ENCODE data around the gene TIAM1.

Gene TIAM1

DNA sequence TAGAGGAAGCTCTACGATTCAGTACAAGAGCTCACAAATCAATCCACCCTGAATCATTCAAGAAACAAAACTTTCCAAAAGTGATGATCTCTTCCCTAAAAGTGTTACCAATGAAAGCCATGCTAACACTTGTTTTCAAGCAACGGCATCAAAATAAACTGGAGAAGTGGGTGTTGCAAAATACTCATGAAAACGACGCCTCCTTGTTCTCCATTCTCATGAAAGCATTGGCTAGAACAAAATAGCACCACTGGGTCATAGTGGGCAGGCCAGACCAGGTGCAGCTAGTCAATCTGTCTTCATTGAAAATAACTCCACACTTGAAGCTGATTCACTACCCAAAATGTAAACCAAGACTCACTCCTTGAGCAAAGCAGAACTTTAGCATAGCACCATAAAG is 4.3 kb downstream of the TIAM1 start:
- no peak for DNase-seq (ENCODE audit: low read depth)
- H3K4me3 ChIP-seq (ENCODE audit: low read length) = no peak overlapping the region
- TF ChIP-seq, protein P1, sequence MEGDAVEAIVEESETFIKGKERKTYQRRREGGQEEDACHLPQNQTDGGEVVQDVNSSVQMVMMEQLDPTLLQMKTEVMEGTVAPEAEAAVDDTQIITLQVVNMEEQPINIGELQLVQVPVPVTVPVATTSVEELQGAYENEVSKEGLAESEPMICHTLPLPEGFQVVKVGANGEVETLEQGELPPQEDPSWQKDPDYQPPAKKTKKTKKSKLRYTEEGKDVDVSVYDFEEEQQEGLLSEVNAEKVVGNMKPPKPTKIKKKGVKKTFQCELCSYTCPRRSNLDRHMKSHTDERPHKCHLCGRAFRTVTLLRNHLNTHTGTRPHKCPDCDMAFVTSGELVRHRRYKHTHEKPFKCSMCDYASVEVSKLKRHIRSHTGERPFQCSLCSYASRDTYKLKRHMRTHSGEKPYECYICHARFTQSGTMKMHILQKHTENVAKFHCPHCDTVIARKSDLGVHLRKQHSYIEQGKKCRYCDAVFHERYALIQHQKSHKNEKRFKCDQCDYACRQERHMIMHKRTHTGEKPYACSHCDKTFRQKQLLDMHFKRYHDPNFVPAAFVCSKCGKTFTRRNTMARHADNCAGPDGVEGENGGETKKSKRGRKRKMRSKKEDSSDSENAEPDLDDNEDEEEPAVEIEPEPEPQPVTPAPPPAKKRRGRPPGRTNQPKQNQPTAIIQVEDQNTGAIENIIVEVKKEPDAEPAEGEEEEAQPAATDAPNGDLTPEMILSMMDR (conservative IDR thresholded peaks at IDR 0.05; ENCODE audit: low read depth, low read length) = no peak

DNA sequence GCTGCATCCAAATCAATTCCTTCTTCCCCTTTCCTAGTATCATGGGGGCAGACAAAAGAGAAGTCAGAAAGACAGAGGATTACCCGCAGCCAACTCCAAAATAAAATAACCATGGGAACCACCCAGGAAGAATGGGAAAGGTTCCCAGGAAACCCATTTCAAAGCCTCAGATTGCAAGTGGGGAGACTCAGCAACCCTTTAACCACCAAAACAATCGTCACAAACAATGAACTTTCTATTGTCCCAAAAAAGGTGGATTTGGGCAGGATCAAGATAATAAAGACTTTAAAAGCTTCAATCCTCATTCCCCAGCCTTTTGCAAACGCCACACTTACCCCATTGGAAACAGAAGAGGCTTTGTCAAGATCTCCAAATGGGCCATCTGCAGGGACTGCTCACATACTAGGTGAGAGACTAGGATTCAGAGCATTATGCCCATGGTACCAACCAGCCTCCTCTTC is 5.1 kb downstream of the TIAM1 start:
- H3K4me3 ChIP-seq (ENCODE audit: low read length) = no peak overlapping the region
- TF ChIP-seq, protein P1 (conservative IDR thresholded peaks at IDR 0.05; ENCODE audit: low read depth, low read length) = no peak
- no peak for DNase-seq (ENCODE audit: low read depth)

DNA sequence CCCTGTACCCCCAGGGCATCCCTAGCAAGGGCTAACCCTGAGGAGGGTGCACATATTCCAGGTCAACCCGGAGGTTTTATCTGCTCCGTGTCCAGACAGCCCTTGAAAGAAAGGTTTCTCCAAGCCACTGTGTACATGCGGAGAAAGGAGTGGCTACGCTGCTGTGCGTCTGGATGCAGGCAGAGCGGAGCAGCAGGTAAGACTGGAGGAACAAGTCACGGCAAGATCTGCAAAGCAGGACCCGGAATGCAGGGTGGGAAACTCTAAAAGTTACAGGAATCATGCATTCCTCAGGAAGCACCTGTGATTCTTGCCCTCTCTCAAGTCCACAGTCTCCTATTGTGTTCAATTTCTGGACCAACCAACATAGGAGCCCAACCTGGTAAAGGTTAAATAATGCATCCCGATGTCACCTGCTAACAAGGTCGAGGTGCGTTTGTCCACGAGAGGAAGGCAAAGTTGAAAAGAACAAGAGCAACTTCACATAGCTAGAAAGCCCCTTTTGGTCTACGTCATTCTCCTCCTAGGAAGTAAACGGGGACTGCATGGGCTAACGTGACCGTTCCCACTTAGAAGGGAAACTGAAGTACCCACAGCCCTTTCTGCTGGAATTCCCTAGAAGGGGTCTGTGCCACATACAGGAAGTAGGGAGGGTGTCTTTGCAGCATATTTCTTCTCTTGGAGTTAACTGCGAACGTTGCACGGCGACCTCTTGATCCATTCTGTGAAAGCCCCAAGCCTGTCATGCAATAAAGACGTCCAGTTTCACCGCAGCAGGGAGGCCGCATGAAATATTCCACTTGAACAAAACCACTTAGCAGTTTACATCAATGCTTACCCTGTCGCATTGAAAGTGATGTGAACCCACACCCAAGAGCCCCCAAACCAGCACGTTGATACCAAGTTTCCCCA is 5.8 kb downstream of the TIAM1 start:
- no peak overlapping the region for H3K4me3 ChIP-seq (ENCODE audit: low read length)
- TF ChIP-seq, protein P1 (conservative IDR thresholded peaks at IDR 0.05; ENCODE audit: low read depth, low read length) = no peak
- DNase-seq (ENCODE audit: low read depth) = no peak

DNA sequence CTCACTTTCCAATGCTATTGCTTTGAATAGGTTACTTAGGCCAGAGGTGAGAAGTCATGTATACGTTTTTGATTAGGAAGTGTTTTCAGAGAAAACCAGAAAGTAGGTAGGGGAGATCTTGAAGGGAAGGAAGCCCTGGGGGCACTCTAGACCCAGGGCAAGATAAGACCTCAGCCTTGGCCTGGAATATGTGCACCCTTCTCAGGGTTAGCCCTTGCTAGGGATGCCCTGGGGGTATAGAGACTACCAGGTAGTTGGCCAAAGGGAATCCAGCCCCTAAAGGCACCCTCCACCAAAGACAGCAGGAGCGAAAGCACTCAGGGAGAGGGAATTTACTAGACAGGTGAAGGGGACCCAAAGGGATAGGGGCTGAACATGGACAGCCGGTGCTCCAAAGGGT is 7.0 kb downstream of the TIAM1 start:
- TF ChIP-seq, protein P1 (conservative IDR thresholded peaks at IDR 0.05; ENCODE audit: low read depth, low read length) = no peak
- no peak for DNase-seq (ENCODE audit: low read depth)
- no peak overlapping the region for H3K4me3 ChIP-seq (ENCODE audit: low read length)

DNA sequence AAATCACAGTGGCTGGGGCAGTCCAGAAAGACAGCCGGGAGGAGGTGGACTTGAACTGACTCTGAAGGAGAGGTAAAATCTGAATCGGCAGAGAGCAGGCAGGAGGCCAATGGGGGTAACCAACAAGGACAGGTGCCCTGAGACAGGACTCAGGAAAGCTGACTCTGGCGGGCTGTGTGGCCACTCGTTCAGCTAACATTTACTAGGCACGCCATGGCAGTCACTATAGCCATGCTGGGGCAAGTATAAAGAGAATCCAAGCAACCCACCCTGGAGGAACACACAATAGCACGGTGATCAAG is 7.4 kb downstream of the TIAM1 start:
- DNase-seq (ENCODE audit: low read depth) = no peak
- no peak overlapping the region for H3K4me3 ChIP-seq (ENCODE audit: low read length)
- TF ChIP-seq, protein P1 (conservative IDR thresholded peaks at IDR 0.05; ENCODE audit: low read depth, low read length) = no peak

DNA sequence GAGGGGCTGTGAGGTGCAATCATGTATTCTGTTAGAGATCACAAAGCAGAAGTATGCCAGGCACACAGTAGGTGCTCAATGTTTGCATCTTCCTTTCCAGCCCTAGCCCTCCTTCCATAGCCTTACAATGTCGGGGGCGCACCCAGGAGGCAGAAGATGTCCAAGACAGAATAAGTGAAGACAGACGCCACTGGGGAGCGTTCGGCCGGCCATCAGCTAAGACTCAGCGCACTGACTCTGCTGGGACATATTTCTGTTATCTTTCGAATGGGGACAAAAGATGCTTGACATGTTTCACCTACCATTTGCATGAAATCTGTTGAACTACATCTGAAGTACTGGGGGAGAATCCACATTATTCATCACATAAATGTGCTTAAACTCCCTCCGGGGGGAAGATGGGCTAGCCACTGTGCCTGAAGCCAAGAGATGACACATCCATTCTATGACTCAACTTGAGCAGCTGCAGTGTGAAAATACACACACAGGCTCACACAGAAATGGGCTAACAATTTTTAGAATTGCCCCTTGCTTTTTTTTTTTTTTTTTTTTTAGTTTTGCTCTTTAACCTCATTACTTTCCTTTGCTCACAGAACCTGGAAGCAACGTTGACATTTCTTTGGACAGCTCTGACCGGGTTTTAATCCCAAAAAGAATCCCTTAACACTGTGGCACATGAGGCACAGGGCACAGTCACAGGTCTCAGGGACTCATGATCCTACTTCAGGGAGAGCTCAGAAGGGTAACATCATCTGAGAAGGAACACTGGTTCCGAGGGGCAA is 7.9 kb downstream of the TIAM1 start:
- no peak for DNase-seq (ENCODE audit: low read depth)
- no peak overlapping the region for H3K4me3 ChIP-seq (ENCODE audit: low read length)
- TF ChIP-seq, protein P1 (conservative IDR thresholded peaks at IDR 0.05; ENCODE audit: low read depth, low read length) = no peak

Measured in retinal pigment epithelial cell (primary cell).